Progenitor cell of endocrine pancreas (in vitro differentiated cells): ENCODE data around the gene PPP1R14D. TPM values are rescaled to one million over a fixed set of nuclear protein-coding genes. Genes with fewer than 3 reads are reported as not detected.

ENCODE experiments used
- DNase-seq: peaks from one replicate; pipeline ENCODE4 v3.0.0; 2021; ENCODE audit warnings: low spot score; ENCODE audit not compliant: unreplicated experiment
- H3K27ac Mint-ChIP-seq: 2 replicates; pipeline ENCODE4 v1.8.0; 2021; ENCODE audit warnings: mild to moderate bottlenecking, moderate library complexity, mixed read lengths
- H3K27me3 Mint-ChIP-seq: 2 replicates; pipeline ENCODE4 v1.8.0; 2021; ENCODE audit warnings: mixed read lengths
- H3K36me3 Mint-ChIP-seq: 2 replicates; pipeline ENCODE4 v1.8.0; 2022; ENCODE audit warnings: mixed read lengths; ENCODE audit not compliant: insufficient read depth
- H3K4me1 Mint-ChIP-seq: 2 replicates; pipeline ENCODE4 v1.8.0; 2021; ENCODE audit warnings: low read depth, mixed read lengths
- H3K4me3 Mint-ChIP-seq: 2 replicates; pipeline ENCODE4 v1.8.0; 2021; ENCODE audit warnings: low read depth, mild to moderate bottlenecking, moderate library complexity, mixed read lengths
- H3K9me3 Mint-ChIP-seq: 2 replicates; pipeline ENCODE4 v1.8.0; 2021; ENCODE audit warnings: low read depth, mixed read lengths
- CTCF ChIP-seq: fragments of 200-600 bp; sonication (generic); IDR thresholded peaks from one replicate; pipeline ENCODE4 v1.5.0; 2021; ENCODE audit warnings: antibody characterized with exemption, mild to moderate bottlenecking; ENCODE audit not compliant: unreplicated experiment
- total RNA-seq: library from RNA; stranded (reverse); gene quantifications from 2 replicates; pipeline ENCODE4 v1.2.1, GENCODE V29; 2021

PPP1R14D gene
- total RNA-seq, 1 donor from 2014 or later, result 0.81 TPM

DNA sequence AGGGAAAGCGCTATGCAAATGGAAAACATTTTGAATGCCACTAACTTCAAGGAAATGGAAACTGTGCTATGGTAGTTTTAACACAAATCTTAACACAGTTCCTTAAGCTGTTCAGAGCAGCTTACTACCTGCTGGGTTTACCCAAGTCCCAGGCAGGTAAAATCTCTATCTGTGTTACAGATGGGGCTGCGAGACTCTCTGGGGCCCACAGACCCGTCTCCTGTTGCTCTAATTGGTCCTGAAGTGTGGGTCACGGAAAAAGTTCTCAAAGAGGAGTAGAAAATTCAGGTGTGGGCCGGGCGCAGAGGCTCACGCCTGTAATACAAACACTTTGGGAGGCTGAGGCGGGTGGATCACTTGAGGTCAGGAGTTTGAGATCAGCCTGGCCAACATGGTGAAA lies 38.5 kb downstream of the PPP1R14D start:
- H3K36me3 Mint-ChIP-seq, result peaks cover 5% of the 10 kb centered on the region
- H3K4me3 Mint-ChIP-seq, result no peak overlapping the region
- H3K27ac Mint-ChIP-seq, result peak overlapping the region; percentile 76
- no peak for DNase-seq
- TF ChIP-seq CTCF, result no peak
- H3K9me3 Mint-ChIP-seq, result no peaks in the 10 kb centered on the region
- H3K27me3 Mint-ChIP-seq, result no peaks in the 10 kb centered on the region
- H3K4me1 Mint-ChIP-seq, result peaks cover 36% of the 10 kb centered on the region

GRCh38 chr15:40789119-40789518 lies 39.4 kb downstream of the PPP1R14D start:
- H3K27ac Mint-ChIP-seq, result peak overlapping the region; percentile 90
- no peaks in the 10 kb centered on the region for H3K27me3 Mint-ChIP-seq
- H3K9me3 Mint-ChIP-seq, result no peaks in the 10 kb centered on the region
- no peak for DNase-seq
- peaks cover 36% of the 10 kb centered on the region for H3K4me1 Mint-ChIP-seq
- H3K36me3 Mint-ChIP-seq, result peaks cover 5% of the 10 kb centered on the region
- no peak overlapping the region for H3K4me3 Mint-ChIP-seq
- no peak for TF ChIP-seq CTCF

DNA sequence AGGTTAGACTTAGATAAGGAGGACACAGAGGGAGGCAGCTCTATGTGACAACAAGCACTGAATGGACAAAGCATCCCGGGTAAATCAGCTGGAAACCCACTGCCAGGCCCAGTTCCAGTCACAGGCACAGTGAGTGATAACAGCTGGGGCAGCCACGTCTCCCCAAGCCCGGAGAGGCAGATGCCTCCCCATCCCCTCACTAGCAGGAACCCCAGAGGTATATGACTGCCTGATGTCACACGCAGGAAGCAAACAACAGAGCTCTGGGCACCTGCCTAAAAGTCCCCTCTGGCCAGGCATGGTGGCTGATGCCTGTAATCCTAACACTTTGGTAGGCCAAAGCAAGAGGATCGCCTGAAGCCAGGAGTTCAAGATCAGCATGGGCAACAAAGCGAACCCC lies 40.5 kb downstream of the PPP1R14D start:
- no peak overlapping the region for H3K4me3 Mint-ChIP-seq
- peaks cover 2% of the 10 kb centered on the region for H3K36me3 Mint-ChIP-seq
- H3K4me1 Mint-ChIP-seq, result peaks cover 28% of the 10 kb centered on the region
- DNase-seq, result no peak
- H3K27ac Mint-ChIP-seq, result peak overlapping the region; percentile 88
- H3K27me3 Mint-ChIP-seq, result no peaks in the 10 kb centered on the region
- H3K9me3 Mint-ChIP-seq, result no peaks in the 10 kb centered on the region
- TF ChIP-seq CTCF, result no peak

GRCh38 chr15:40787344-40787841 lies 41.1 kb downstream of the PPP1R14D start:
- no peak for DNase-seq
- Mint-ChIP-seq H3K36me3 (peaks cover 2% of the 10 kb centered on the region), H3K27ac (peak overlapping the region; percentile 88), H3K4me1 (peaks cover 28% of the 10 kb centered on the region), H3K27me3 (no peaks in the 10 kb centered on the region), H3K9me3 (no peaks in the 10 kb centered on the region), H3K4me3 (no peak overlapping the region)
- no peak for TF ChIP-seq CTCF

DNA sequence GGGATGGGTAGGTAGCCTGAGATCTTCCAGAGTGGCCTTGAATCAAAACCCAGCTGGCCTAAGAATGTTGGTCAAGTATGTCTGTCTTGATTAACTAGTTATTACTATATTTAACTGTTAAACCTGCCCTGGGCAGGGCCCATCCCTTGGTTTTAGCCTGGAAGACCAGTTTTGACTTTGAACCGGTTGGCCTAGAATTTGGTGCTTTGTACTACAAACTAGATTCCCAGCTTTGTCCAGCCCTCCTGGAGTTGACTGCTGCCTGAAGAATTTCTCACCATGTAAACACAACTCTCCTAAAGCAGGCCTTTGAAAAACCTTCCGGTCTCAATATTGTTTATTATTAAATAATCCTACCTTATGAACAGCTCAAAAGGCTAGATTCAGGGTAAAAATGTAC lies 42.7 kb downstream of the PPP1R14D start:
- H3K9me3 Mint-ChIP-seq, result no peaks in the 10 kb centered on the region
- TF ChIP-seq CTCF, result no peak
- DNase-seq, result no peak
- no peaks in the 10 kb centered on the region for H3K27me3 Mint-ChIP-seq
- H3K36me3 Mint-ChIP-seq, result no peaks in the 10 kb centered on the region
- peaks cover 28% of the 10 kb centered on the region for H3K4me1 Mint-ChIP-seq
- no peak overlapping the region for H3K4me3 Mint-ChIP-seq
- peak overlapping the region; percentile 50 for H3K27ac Mint-ChIP-seq
